Stimulated activated CD4-positive, alpha-beta T cell treated with anti-CD3 and anti-CD28 coated beads, TNF-alpha, amount 100 ng/mL, for 4 hours (primary cell): ENCODE data around the gene REEP1.
A peak's percentile ranks its signal among the peaks of the same experiment; 100 is the strongest.

Experiments
- DNase-seq, 3 experiments: peaks; one replicate each; pipeline ENCODE4 v3.0.0-alpha.2; 2020; ENCODE audit warnings: low read depth in 3 of 3

REEP1 gene

DNA sequence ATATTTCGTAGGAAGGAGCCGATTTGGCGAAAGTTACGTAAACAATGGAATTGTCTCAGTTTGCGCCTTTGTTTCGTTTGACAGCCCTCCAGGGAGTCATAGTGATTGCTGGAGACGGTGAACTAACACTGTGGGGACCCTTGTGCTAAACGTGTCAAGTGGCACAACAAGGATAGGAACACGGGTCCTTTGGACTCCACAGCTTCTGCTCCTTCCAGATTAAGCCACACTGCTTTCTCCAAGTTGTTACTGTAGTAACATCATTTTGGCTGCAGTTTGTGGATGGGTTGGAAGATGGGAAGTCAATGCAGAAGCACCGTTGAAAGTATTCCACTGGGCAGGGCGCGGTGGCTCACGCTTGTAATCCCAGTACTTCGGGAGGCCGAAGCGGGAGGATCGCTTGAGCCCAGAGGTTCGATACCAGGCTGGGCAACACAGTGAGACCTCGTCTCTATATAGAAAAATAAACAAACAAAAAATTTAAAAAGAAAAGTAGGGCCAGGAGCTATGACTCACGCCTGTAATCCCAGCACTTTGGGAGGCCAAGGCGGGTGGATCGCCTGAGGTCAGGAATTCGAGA, 141.5 kb downstream of the REEP1 start:
- no peak for DNase-seq

DNA sequence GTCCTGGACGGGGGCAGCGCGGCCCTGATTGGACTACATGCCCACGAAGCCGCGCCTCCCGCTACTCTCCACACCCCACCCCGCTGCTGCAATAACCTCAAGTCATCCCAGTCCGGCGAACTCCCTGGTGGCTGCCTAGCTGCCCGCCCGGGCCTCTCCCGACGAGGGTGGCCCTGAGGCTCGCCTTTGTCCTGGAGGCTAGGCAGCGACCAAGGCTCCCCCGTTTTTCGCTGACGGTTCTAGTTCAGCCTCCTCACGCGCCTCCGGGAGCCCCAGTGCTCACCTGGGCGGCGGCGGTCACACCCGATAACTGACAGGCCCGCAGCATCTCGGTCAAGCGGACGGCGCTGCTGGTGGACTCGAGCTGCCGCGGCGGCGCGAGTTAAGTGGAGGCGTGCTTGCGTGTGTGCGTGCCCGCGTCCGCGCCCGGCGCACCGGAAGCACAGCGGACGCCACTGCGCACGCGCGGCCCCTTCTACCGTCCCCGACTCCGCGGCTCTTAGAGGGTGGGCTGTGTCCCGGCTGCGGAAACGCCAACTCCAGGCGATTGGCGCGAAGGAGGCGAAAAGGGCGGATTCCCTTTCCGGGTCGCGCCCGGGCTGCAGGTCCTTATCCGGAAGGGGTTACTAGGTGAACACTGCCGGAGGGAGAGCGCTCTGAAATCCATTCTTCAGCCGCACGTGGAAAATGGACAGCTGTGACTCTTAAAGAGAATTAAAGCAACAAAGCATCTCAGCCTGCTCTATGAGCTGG, 142.2 kb downstream of the REEP1 start, which contains the start of gene IMMT:
IMMT (minus strand) TSS at position 408 of the 753 bp plus-strand sequence; CDS start at position 328, 80 bp downstream.
- DNase-seq: peak; percentile 86 to 94 (median 91)

DNA sequence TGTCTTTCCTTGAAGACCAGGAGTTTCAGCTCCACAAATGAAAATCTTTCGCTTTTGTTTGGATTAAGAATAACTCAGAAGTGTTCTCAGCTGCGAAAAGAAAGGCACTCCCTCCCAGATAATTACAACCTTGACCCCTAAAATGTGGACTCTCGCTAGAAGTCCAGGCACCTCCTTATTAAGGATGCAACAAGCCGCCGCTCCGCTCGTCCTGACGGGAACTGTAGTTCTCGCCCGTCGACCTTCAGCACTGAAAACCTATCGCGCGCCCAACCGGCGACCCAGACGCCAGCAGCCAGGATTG, 142.7 kb downstream of the REEP1 start:
- DNase-seq: no peak

DNA sequence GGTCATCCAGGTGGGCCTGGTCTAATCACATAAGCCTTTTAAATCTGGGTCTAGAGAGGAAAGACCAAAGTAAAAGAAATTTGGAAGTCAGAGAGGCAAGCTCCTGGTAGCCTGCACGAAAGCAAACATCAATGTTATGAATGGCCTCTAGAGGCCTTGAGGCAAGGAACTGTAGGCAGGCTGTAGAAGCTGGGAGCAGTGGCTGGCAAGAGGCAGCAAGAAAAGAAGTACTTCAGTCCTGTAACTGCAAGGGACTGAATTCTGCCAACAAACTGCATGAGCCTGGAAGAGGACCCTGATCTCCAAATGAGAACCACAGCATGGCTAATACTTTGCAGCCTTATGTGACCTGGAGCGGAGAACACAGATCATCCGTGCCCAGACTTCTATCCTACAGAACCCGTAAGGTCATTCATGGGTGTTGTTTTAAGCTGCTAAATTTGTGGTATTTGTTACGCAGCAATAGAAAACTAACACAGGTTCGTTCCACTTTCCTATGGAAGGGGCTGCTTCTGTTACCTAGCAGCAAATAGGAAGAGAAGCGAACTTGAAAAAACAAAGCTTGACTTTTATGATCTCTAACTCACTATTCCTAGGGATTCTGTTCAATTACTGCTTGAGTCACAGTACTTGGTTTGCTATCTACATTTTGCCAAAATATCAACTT, 143.4 kb downstream of the REEP1 start:
- no peak for DNase-seq

DNA sequence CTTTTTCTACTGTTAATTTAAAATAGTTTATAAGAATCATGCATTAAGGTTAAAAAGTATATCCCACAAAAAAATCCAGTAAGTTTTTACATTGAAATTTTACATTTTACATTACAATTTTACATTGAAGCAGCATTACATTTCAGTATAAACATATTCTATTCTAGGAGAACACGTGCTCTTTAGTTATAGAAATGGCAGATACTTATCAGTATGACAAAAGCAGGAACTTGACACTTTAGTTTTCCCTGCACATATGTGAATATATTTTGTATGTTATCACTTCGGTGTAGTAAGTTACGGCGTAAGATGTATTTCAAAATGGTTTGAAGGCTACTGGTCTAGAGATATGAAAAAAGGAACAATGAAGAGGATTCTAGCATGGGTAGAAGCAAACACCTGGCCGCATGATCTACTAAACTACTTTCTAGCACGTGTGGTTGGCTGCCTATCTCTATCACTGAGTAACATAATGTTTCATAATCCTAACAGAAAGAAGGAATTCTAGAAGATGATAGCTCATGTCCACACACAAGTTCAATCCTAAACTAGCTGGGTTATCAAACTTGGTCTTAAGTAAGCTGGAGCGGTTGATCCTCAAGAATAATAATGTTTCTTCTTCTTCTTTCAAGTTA, 147.5 kb downstream of the REEP1 start:
- DNase-seq: no peak

DNA sequence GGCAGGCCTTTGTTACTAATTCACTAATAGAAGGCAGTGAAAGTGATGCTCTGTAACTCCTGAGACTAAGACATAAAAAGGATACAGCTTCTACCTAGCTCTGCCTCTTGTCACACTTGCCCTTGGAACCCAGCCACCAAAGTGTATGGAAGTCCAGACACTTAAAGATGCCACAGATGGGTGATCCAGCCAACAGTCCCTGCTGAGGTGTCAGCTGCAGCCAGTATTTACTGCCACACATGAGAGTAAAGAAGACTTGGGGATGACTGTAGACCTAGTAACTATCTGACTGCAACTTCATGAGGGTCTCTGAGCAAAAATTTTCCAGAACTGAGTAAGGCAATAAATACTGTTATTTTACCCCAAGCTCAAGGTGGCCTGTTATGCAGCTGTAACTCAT, 151.0 kb downstream of the REEP1 start:
- no peak for DNase-seq

DNA sequence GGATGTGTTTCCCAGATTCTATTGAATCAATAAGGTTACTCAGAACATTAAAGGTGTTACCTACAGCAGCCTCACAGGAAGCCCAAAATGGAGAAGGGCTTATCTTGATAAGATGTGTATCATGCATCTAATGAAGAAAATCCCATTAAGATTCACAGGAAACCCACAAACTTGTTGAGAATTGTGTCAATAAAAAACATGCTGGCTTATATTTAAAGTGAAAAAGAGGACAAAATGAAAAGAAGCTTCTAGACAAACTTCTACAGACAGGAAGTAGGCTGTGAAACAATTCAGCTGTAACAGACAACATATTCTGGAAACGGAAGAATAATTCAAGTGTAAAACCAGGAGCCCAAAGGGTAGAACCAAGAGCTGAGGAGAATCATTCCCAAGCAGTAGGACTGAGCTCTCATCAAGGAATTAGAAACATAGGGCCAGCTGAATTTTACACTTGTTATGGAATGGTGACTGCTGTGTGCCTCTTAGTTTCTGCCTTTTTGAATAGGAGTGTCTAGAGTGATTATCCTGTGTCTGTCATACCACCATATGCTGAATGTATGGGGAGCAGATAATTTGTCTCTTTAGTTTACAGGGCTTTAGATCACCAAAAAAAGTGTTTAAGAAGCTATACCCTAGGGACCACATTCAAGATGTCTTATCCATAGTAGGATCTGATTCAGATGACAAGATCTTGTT, 151.8 kb downstream of the REEP1 start:
- no peak for DNase-seq

DNA sequence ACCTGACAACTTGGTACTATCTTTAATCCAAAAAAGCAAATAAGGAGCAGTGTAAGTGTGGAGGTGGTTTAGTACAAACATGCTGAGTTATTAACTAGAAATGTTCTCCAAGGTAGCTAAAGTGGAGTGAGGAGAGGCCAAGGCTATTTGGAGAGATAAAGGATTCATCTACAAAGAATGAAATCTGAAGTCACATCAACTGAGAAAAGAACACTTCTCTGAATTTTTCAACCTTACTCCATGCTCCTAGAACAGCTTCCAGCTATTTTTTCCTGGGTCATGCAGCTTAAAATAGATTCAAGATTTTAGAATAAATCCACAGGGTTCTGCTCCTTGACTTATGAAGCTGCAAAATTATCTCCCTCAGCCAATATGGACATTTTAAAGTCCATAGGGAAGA, 160.8 kb downstream of the REEP1 start:
- DNase-seq: no peak

DNA sequence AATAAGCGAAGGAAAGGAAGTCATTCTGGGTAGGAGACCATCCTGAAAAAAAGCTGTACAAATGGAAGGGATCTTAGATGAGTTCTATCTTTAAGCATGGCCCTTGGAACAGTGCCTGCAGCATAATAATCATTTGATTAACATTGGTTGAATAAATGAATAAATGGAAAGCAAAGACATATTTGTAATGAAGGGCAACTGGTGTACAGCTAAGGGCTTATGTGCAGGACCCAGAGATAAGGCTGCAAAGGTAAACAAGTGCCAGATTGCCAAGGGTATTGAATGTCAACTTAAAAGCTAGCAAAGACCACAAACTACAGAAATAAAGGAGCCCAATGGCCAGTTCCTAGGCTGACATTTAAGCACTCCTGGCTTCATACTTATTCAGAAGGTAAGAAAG, 161.6 kb downstream of the REEP1 start:
- DNase-seq: no peak

DNA sequence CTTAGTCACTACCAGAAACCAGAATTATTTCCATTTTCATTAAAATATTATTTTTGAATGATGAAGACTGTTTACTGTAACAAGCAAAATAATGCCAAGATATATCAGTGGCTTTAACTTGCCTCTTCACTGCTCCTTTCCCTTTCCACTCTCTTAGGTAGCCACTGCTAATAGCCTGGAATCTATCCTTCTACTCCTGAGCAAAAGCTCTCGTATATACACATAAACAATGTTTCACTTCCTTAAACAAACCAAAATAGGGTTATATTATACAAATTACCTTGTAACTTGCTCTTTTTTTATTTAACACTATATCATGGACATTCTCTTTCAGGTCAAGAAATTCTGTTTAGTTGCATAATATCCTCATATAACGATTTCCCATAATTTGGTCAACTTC, 163.0 kb downstream of the REEP1 start:
- DNase-seq: no peak

DNA sequence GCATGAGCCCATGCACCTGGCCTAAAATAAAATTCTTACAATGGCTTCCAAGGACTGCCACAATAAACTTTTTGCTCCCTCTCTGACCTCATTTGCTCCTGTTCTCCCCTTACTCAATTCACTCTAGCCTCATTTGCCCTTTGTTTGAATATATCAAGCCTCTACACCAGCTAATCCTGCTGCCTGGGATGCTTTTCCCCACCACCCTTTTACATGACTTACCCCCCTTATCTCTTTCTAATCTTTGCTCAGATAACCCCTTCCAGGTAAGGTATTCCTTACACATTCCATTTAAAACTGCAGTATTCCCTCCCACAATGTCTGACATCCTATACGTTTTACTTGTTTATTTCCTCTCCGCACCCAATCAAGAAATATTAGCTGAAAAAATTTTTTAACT, 164.8 kb downstream of the REEP1 start:
- DNase-seq: no peak

DNA sequence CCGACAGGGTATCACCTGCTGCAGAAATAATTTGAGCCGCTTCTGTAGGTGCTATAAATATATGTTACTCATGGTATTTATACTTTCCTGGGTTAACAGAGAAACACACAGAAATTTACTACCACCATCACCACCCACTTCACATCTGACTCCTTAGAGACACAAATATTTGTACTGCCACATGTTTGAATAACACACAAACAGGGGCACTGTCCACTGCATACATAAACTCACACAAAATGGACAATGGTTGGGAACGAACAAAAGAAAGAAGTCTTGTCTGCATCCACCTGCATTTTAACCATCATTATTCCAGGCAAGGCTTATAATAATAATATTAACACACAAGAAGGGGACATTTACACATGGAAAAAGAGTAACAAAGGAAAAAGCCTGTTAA, 166.1 kb downstream of the REEP1 start:
- no peak for DNase-seq

DNA sequence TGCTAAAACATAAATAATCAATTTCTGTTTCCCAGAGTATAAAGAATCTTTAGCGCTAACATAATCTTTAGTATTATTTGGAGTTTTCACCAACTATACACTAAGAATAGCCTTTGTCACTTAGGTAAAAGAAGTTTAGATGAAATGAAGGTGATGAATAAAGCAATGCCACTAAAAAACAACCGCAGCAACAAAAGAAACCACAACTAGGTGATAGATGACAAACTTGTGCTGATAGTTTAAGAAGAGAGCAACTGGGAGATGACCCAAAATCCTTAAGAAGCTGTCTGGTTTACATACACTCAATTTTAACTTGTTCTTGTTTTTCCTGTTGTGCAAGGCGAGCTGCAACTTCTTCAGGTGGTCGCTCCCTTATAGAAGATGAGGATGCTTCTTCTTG, 167.0 kb downstream of the REEP1 start:
- DNase-seq: no peak
